KMS-11 (cell line): ENCODE results near the gene CEACAM5.

ENCODE experiments used
- H2AFZ ChIP-seq: fragments of 200-600 bp; sonication (generic); 2 replicates; pipeline ENCODE4 v1.6.1; 2016; ENCODE audit warnings: antibody characterized with exemption, mixed run types, low read depth
- H3K27ac ChIP-seq: fragments of 200-600 bp; sonication (generic); 2 replicates; pipeline ENCODE4 v1.6.1; 2016; ENCODE audit warnings: mild to moderate bottlenecking, mixed run types
- H3K27me3 ChIP-seq: fragments of 200-600 bp; sonication (generic); 2 replicates; pipeline ENCODE4 v1.6.1; 2017; ENCODE audit warnings: mild to moderate bottlenecking, low read depth, mixed run types, moderate library complexity; ENCODE audit not compliant: insufficient read depth
- H3K36me3 ChIP-seq: fragments of 200-600 bp; sonication (generic); 2 replicates; pipeline ENCODE4 v1.6.1; 2017; ENCODE audit warnings: mild to moderate bottlenecking, mixed run types; ENCODE audit not compliant: insufficient read depth
- H3K4me1 ChIP-seq: fragments of 200-600 bp; sonication (generic); 2 replicates; pipeline ENCODE4 v1.6.1; 2016; ENCODE audit warnings: mild to moderate bottlenecking, low read depth, mixed run types; ENCODE audit not compliant: poor library complexity, severe bottlenecking
- H3K4me2 ChIP-seq: fragments of 200-600 bp; sonication (generic); 2 replicates; pipeline ENCODE4 v1.7.0; 2016; ENCODE audit warnings: mild to moderate bottlenecking, mixed run types
- H3K4me3 ChIP-seq: fragments of 200-600 bp; sonication (generic); IDR thresholded peaks from 2 replicates; pipeline ENCODE4 v1.6.1; 2017; ENCODE audit warnings: low read depth, low read length, mixed read lengths; ENCODE audit not compliant: insufficient read depth
- H3K79me2 ChIP-seq: fragments of 200-600 bp; sonication (generic); 2 replicates; pipeline ENCODE4 v1.6.1; 2016; ENCODE audit warnings: low read depth, mixed run types; ENCODE audit not compliant: insufficient read depth
- H3K9ac ChIP-seq: fragments of 200-600 bp; sonication (generic); 2 replicates; pipeline ENCODE4 v1.6.1; 2016; ENCODE audit warnings: mild to moderate bottlenecking, mixed run types
- H4K20me1 ChIP-seq: fragments of 200-600 bp; sonication (generic); 2 replicates; pipeline ENCODE4 v1.6.1; 2016; ENCODE audit warnings: mild to moderate bottlenecking, mixed run types; ENCODE audit not compliant: insufficient read depth
- TF ChIP-seq, protein P1 (sequence below): fragments of 200-600 bp; sonication (generic); conservative IDR thresholded peaks from 2 replicates; pipeline ENCODE4 v1.6.1; 2017; ENCODE audit warnings: low read depth, mild to moderate bottlenecking, antibody characterized with exemption, low read length, moderate library complexity, mixed read lengths

CEACAM5 gene

DNA sequence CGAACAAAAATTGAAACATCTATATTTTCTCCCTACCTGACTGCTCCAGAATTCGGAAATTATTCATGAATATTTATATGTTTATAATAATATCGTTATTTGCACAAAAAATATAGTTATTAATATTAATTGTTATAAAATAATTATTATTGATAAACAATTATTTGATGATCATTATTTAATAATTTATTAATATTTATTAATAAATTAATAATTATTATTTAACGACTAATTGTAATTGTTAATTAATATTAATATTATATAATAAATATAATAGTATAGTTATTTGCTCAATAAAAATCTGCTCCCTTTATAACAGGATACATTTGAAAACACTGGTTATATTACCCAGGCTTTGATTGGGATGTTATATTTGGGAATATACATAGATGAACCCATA is 61.2 kb downstream of the CEACAM5 start:
- Histone ChIP-seq H3K9ac (no peak overlapping the region), H3K27me3 (peaks cover 67% of the 10 kb centered on the region), H3K27ac (no peak overlapping the region), H3K4me2 (no peak overlapping the region), H2AFZ (no peak overlapping the region), H3K36me3 (no peaks in the 10 kb centered on the region), H3K79me2 (no peaks in the 10 kb centered on the region), H3K4me1 (peaks cover 7% of the 10 kb centered on the region), H3K4me3 (no peak overlapping the region), H4K20me1 (no peaks in the 10 kb centered on the region)
- TF ChIP-seq, protein P1, sequence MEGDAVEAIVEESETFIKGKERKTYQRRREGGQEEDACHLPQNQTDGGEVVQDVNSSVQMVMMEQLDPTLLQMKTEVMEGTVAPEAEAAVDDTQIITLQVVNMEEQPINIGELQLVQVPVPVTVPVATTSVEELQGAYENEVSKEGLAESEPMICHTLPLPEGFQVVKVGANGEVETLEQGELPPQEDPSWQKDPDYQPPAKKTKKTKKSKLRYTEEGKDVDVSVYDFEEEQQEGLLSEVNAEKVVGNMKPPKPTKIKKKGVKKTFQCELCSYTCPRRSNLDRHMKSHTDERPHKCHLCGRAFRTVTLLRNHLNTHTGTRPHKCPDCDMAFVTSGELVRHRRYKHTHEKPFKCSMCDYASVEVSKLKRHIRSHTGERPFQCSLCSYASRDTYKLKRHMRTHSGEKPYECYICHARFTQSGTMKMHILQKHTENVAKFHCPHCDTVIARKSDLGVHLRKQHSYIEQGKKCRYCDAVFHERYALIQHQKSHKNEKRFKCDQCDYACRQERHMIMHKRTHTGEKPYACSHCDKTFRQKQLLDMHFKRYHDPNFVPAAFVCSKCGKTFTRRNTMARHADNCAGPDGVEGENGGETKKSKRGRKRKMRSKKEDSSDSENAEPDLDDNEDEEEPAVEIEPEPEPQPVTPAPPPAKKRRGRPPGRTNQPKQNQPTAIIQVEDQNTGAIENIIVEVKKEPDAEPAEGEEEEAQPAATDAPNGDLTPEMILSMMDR: no peak

DNA sequence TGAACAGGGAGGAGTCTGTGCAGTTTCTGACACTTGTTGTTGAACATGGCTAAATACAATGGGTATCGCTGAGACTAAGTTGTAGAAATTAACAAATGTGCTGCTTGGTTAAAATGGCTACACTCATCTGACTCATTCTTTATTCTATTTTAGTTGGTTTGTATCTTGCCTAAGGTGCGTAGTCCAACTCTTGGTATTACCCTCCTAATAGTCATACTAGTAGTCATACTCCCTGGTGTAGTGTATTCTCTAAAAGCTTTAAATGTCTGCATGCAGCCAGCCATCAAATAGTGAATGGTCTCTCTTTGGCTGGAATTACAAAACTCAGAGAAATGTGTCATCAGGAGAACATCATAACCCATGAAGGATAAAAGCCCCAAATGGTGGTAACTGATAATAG is 63.0 kb downstream of the CEACAM5 start:
- H3K4me3 ChIP-seq: no peak overlapping the region
- no peaks in the 10 kb centered on the region for H3K79me2 ChIP-seq
- H3K27me3 ChIP-seq: peaks cover 66% of the 10 kb centered on the region
- peaks cover 9% of the 10 kb centered on the region for H3K4me1 ChIP-seq
- no peak overlapping the region for H3K27ac ChIP-seq
- no peaks in the 10 kb centered on the region for H3K36me3 ChIP-seq
- H3K9ac ChIP-seq: no peak overlapping the region
- no peak overlapping the region for H2AFZ ChIP-seq
- H4K20me1 ChIP-seq: no peaks in the 10 kb centered on the region
- no peak overlapping the region for H3K4me2 ChIP-seq
- TF ChIP-seq, protein P1: no peak

DNA sequence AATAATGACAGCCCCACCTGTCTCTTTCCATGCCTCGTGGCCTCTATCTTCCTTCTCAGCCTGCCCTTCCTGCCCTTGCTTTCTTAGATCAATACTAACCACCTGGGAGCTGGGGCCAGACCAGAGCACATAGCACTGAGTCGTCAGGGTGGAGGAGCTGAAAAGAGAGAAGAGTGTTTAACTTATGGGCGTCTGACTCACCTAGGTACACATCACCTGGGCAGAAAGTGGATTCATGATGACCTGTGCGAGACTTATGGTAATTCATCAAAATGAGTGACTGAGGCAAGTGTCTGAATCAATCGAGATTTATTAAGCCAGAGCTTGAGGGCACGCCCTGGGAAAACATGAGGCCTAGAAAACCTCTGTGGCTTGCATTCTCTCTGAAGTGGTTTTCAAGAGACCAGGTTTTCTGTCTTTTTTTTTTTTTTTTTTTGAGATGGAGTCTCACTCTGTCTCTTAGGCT is 66.1 kb downstream of the CEACAM5 start:
- H3K9ac ChIP-seq: no peak overlapping the region
- peaks cover 9% of the 10 kb centered on the region for H3K4me1 ChIP-seq
- H3K4me3 ChIP-seq: no peak overlapping the region
- no peaks in the 10 kb centered on the region for H3K36me3 ChIP-seq
- H4K20me1 ChIP-seq: no peaks in the 10 kb centered on the region
- no peaks in the 10 kb centered on the region for H3K79me2 ChIP-seq
- no peak overlapping the region for H3K27ac ChIP-seq
- H3K4me2 ChIP-seq: no peak overlapping the region; the same call in 1 of the 2 replicates
- peaks cover 73% of the 10 kb centered on the region for H3K27me3 ChIP-seq
- TF ChIP-seq, protein P1: no peak
- H2AFZ ChIP-seq: no peak overlapping the region

DNA sequence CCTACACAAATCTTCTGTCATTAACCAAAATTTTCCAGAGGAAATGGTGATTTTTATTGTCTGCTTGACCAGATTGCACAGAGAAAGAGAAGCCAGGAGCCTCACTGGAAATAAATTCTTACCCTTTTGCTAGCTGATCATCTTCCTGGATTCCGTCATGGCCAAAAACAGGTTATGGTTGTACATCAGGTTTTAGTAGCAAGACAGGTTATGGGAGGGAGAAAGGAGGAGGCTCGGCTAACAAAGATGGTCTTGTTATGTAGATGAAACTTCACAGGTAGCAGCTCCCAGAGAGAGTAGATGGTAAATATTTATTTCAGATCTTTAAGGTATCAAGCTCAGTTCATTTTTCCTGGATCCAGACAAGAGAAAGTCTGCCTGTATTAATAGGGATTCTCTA is 68.3 kb downstream of the CEACAM5 start:
- peaks cover 81% of the 10 kb centered on the region for H3K27me3 ChIP-seq
- H3K27ac ChIP-seq: no peak overlapping the region
- no peaks in the 10 kb centered on the region for H3K79me2 ChIP-seq
- peaks cover 9% of the 10 kb centered on the region for H3K4me1 ChIP-seq
- H3K36me3 ChIP-seq: no peaks in the 10 kb centered on the region
- H3K4me2 ChIP-seq: no peak overlapping the region
- TF ChIP-seq, protein P1: no peak
- no peaks in the 10 kb centered on the region for H4K20me1 ChIP-seq
- H3K9ac ChIP-seq: no peak overlapping the region
- no peak overlapping the region for H2AFZ ChIP-seq
- H3K4me3 ChIP-seq: no peak overlapping the region
